SK-N-SH treated with all-trans-retinoic acid at 6 μM for 48 hours (cell line): ENCODE data around the gene PDE9A.

Experiments used
- CREB5 ChIP-seq: fragments of 250-450 bp; sonication (Bioruptor Pico); IDR thresholded peaks from 2 replicates; pipeline ENCODE4 v1.5.1; 2020; ENCODE audit warnings: low read depth, mild to moderate bottlenecking, moderate library complexity
- CSRNP3 ChIP-seq: fragments of 250-450 bp; sonication (Bioruptor Pico); IDR thresholded peaks from 2 replicates; pipeline ENCODE4 v1.5.1; 2021; ENCODE audit warnings: mild to moderate bottlenecking, moderate library complexity
- ESRRG ChIP-seq: fragments of 250-450 bp; sonication (Bioruptor Pico); IDR thresholded peaks from 2 replicates; pipeline ENCODE4 v1.6.1; 2021; ENCODE audit warnings: mild to moderate bottlenecking
- PATZ1 ChIP-seq: fragments of 250-450 bp; sonication (Bioruptor Pico); IDR thresholded peaks from 2 replicates; pipeline ENCODE4 v1.8.0; 2020; ENCODE audit warnings: mild to moderate bottlenecking, moderate library complexity, borderline replicate concordance
- POU6F1 ChIP-seq: fragments of 250-450 bp; sonication (Bioruptor Pico); IDR thresholded peaks from 2 replicates; pipeline ENCODE4 v1.8.0; 2021; ENCODE audit warnings: low read depth, mild to moderate bottlenecking, moderate library complexity, borderline replicate concordance
- PPARA ChIP-seq: fragments of 250-450 bp; sonication (Bioruptor Pico); IDR thresholded peaks from 2 replicates; pipeline ENCODE4 v1.5.0; 2020; ENCODE audit warnings: mild to moderate bottlenecking, borderline replicate concordance
- RARB ChIP-seq: fragments of 250-450 bp; sonication (Bioruptor Pico); IDR thresholded peaks from 2 replicates; pipeline ENCODE4 v1.8.0; 2021; ENCODE audit warnings: mild to moderate bottlenecking, moderate library complexity
- TSHZ2 ChIP-seq: fragments of 250-450 bp; sonication (Bioruptor Pico); IDR thresholded peaks from 2 replicates; pipeline ENCODE4 v1.5.0; 2020; ENCODE audit warnings: mild to moderate bottlenecking, moderate library complexity
- ZC3H10 ChIP-seq: fragments of 250-450 bp; sonication (Bioruptor Pico); IDR thresholded peaks from 2 replicates; pipeline ENCODE4 v1.5.1; 2021; ENCODE audit warnings: mild to moderate bottlenecking, moderate library complexity
- ZFP3 ChIP-seq: fragments of 250-450 bp; sonication (Bioruptor Pico); IDR thresholded peaks from 2 replicates; pipeline ENCODE4 v1.5.0; 2020; ENCODE audit warnings: mild to moderate bottlenecking, moderate library complexity
- ZFP30 ChIP-seq: fragments of 450-650 bp; formaldehyde crosslinking; IDR thresholded peaks from 2 replicates; pipeline ENCODE4 v1.5.0; 2022; ENCODE audit warnings: mild to moderate bottlenecking, moderate library complexity
- ZNF70 ChIP-seq: fragments of 450-650 bp; formaldehyde crosslinking; IDR thresholded peaks from 2 replicates; pipeline ENCODE4 v1.5.0; 2020; ENCODE audit warnings: mild to moderate bottlenecking, moderate library complexity

GRCh38 chr21:42764883-42765282 is 111.5 kb downstream of the PDE9A start:
- TF ChIP-seq TSHZ2 (CRISPR knock-in tag) (no peak), POU6F1 (no peak), PATZ1 (CRISPR knock-in tag) (no peak), ZNF70 (CRISPR knock-in tag) (no peak), ZFP3 (CRISPR knock-in tag) (no peak), CREB5 (CRISPR knock-in tag) (no peak), RARB (no peak), ZFP30 (CRISPR knock-in tag) (no peak), PPARA (CRISPR knock-in tag) (no peak), ZC3H10 (no peak), CSRNP3 (CRISPR knock-in tag) (no peak), ESRRG (CRISPR knock-in tag) (no peak)
